ENCODE results near the gene ITPA. TPM values are rescaled to one million over a fixed set of nuclear protein-coding genes. Genes with fewer than 3 reads are reported as not detected.

The ITPA gene
- total and polyA plus RNA-seq, 2 experiments from 2014 or later, result 57.5 to 81.7 TPM

GRCh38 chr20:3194617-3195280 lies 14.5 kb upstream of the ITPA start:
- ATAC-seq, result no peak

GRCh38 chr20:3195590-3196237 lies 13.6 kb upstream of the ITPA start:
- peaks cover 13% of the 10 kb centered on the region for H3K27me3 Mint-ChIP-seq (ENCODE audit: insufficient read depth, low read depth, poor library complexity)
- H3K79me2 ChIP-seq (replicated peaks; ENCODE audit: insufficient read depth), result no peaks in the 10 kb centered on the region
- ATAC-seq, result no peak
- peaks cover 15% of the 10 kb centered on the region for H3K36me3 ChIP-seq (ENCODE audit: insufficient read depth)
- no peaks in the 10 kb centered on the region for H3K9me2 ChIP-seq (ENCODE audit: insufficient read depth)
- H3K4me1 ChIP-seq (ENCODE audit: insufficient read depth), result no peaks in the 10 kb centered on the region
- no peak overlapping the region for H3K4me3 ChIP-seq
- no peaks in the 10 kb centered on the region for H3F3A ChIP-seq (replicated peaks; ENCODE audit: low read depth)
- peaks cover 73% of the 10 kb centered on the region for H3K36me3 Mint-ChIP-seq (ENCODE audit: low read depth)
- H3K9me3 Mint-ChIP-seq, result no peaks in the 10 kb centered on the region; the same call in 2 of the 3 replicates
- DNase-seq (ENCODE audit: low spot score), result no peak
- no peak overlapping the region for H3K27ac Mint-ChIP-seq
- peaks cover 4% of the 10 kb centered on the region for H3K4me1 Mint-ChIP-seq
- H2AFZ ChIP-seq, result no peak overlapping the region
- no peak overlapping the region; the same call in 2 of the 3 replicates for H3K4me3 Mint-ChIP-seq
- no peak overlapping the region for H3K4me2 ChIP-seq
- no peaks in the 10 kb centered on the region; the same call in 1 of the 2 replicates for H4K20me1 ChIP-seq (replicated peaks; ENCODE audit: insufficient read depth)
- no peaks in the 10 kb centered on the region for H3K27me3 ChIP-seq (ENCODE audit: insufficient read depth)
- no peak overlapping the region for H3K27ac ChIP-seq (ENCODE audit: low read depth)
- TF ChIP-seq NANOG (IDR thresholded peaks at IDR 0.05; ENCODE audit: borderline replicate concordance) (no peak), CREB1 (CRISPR knock-in tag; IDR thresholded peaks at IDR 0.05; ENCODE audit: low read depth) (no peak), EZH2phosphoT487 (IDR thresholded peaks at IDR 0.05; ENCODE audit: unreplicated experiment) (no peak), POLR2AphosphoS5 (IDR thresholded peaks at IDR 0.05; ENCODE audit: low read depth) (no peak), ETS1 (IDR thresholded peaks at IDR 0.05) (no peak), ZNF331 (CRISPR knock-in tag; IDR thresholded peaks at IDR 0.05; ENCODE audit: low read depth) (no peak), ZNF114 (CRISPR knock-in tag; IDR thresholded peaks at IDR 0.05) (no peak), EZH2 (IDR thresholded peaks at IDR 0.05; ENCODE audit: low read depth, unreplicated experiment) (no peak), STAT1 (IDR thresholded peaks at IDR 0.05; ENCODE audit: unreplicated experiment) (no peak)
- TF ChIP-seq, protein P1, sequence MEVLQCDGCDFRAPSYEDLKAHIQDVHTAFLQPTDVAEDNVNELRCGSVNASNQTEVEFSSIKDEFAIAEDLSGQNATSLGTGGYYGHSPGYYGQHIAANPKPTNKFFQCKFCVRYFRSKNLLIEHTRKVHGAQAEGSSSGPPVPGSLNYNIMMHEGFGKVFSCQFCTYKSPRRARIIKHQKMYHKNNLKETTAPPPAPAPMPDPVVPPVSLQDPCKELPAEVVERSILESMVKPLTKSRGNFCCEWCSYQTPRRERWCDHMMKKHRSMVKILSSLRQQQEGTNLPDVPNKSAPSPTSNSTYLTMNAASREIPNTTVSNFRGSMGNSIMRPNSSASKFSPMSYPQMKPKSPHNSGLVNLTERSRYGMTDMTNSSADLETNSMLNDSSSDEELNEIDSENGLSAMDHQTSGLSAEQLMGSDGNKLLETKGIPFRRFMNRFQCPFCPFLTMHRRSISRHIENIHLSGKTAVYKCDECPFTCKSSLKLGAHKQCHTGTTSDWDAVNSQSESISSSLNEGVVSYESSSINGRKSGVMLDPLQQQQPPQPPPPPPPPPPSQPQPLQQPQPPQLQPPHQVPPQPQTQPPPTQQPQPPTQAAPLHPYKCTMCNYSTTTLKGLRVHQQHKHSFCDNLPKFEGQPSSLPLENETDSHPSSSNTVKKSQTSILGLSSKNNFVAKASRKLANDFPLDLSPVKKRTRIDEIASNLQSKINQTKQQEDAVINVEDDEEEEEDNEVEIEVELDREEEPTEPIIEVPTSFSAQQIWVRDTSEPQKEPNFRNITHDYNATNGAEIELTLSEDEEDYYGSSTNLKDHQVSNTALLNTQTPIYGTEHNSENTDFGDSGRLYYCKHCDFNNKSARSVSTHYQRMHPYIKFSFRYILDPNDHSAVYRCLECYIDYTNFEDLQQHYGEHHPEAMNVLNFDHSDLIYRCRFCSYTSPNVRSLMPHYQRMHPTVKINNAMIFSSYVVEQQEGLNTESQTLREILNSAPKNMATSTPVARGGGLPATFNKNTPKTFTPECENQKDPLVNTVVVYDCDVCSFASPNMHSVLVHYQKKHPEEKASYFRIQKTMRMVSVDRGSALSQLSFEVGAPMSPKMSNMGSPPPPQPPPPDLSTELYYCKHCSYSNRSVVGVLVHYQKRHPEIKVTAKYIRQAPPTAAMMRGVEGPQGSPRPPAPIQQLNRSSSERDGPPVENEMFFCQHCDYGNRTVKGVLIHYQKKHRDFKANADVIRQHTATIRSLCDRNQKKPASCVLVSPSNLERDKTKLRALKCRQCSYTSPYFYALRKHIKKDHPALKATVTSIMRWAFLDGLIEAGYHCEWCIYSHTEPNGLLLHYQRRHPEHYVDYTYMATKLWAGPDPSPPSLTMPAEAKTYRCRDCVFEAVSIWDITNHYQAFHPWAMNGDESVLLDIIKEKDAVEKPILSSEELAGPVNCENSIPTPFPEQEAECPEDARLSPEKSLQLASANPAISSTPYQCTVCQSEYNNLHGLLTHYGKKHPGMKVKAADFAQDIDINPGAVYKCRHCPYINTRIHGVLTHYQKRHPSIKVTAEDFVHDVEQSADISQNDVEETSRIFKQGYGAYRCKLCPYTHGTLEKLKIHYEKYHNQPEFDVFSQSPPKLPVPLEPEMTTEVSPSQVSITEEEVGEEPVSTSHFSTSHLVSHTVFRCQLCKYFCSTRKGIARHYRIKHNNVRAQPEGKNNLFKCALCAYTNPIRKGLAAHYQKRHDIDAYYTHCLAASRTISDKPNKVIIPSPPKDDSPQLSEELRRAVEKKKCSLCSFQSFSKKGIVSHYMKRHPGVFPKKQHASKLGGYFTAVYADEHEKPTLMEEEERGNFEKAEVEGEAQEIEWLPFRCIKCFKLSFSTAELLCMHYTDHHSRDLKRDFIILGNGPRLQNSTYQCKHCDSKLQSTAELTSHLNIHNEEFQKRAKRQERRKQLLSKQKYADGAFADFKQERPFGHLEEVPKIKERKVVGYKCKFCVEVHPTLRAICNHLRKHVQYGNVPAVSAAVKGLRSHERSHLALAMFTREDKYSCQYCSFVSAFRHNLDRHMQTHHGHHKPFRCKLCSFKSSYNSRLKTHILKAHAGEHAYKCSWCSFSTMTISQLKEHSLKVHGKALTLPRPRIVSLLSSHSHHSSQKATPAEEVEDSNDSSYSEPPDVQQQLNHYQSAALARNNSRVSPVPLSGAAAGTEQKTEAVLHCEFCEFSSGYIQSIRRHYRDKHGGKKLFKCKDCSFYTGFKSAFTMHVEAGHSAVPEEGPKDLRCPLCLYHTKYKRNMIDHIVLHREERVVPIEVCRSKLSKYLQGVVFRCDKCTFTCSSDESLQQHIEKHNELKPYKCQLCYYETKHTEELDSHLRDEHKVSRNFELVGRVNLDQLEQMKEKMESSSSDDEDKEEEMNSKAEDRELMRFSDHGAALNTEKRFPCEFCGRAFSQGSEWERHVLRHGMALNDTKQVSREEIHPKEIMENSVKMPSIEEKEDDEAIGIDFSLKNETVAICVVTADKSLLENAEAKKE (CRISPR knock-in tag; IDR thresholded peaks at IDR 0.05), result no peak

More at GRCh38 chr20:3194617-3195280, 14.5 kb upstream of the ITPA start:
- Histone ChIP-seq H4K20me1 (replicated peaks; ENCODE audit: insufficient read depth) (no peaks in the 10 kb centered on the region; the same call in 1 of the 2 replicates), H2AFZ (no peak overlapping the region), H3K4me2 (no peak overlapping the region), H3K4me1 (ENCODE audit: insufficient read depth) (no peaks in the 10 kb centered on the region), H3K27me3 (ENCODE audit: insufficient read depth) (no peaks in the 10 kb centered on the region), H3K9me2 (ENCODE audit: insufficient read depth) (no peaks in the 10 kb centered on the region), H3K4me3 (no peak overlapping the region), H3K27ac (ENCODE audit: low read depth) (no peak overlapping the region), H3K36me3 (ENCODE audit: insufficient read depth) (peaks cover 15% of the 10 kb centered on the region), H3F3A (replicated peaks; ENCODE audit: low read depth) (no peaks in the 10 kb centered on the region), H3K79me2 (replicated peaks; ENCODE audit: insufficient read depth) (no peaks in the 10 kb centered on the region)
- H3K27me3 Mint-ChIP-seq (ENCODE audit: insufficient read depth, low read depth, poor library complexity), result peaks cover 8% of the 10 kb centered on the region
- TF ChIP-seq STAT1 (IDR thresholded peaks at IDR 0.05; ENCODE audit: unreplicated experiment) (no peak), CREB1 (CRISPR knock-in tag; IDR thresholded peaks at IDR 0.05; ENCODE audit: low read depth) (no peak), EZH2 (IDR thresholded peaks at IDR 0.05; ENCODE audit: low read depth, unreplicated experiment) (no peak)
- DNase-seq (ENCODE audit: low spot score), result no peak
- H3K4me3 Mint-ChIP-seq, result no peak overlapping the region
- H3K36me3 Mint-ChIP-seq (ENCODE audit: low read depth), result peaks cover 72% of the 10 kb centered on the region
- no peak overlapping the region for H3K27ac Mint-ChIP-seq
- peaks cover 8% of the 10 kb centered on the region for H3K4me1 Mint-ChIP-seq
- no peaks in the 10 kb centered on the region; the same call in 2 of the 3 replicates for H3K9me3 Mint-ChIP-seq

All from GM23338 (cell line).